Thyroid gland (tissue), 4 donors: Measurements from ENCODE around the gene CTAG1A. TPM values are rescaled to one million over a fixed set of nuclear protein-coding genes. Genes with fewer than 3 reads are reported as not detected.
"Not testable (repeated sequence)": the region's sequence is repeated elsewhere in the genome, so short reads cannot be mapped to it uniquely, and the experiment has no call there.

Experiments
- DNase-seq, 2 donors: peaks; one replicate each; pipeline ENCODE4 v3.0.0-alpha.2; 2019
- H3K27ac ChIP-seq, 3 donors: fragments of 200-600 bp; sonication (generic); 1 replicate in 2 of 3; 2 replicates in 1 of 3; pipeline ENCODE4 v1.5.1; 2016 to 2019; ENCODE audit warnings: mild to moderate bottlenecking in 1 of 3, moderate library complexity in 1 of 3
- H3K27me3 ChIP-seq: fragments of 200-600 bp; sonication (generic); one replicate; pipeline ENCODE4 v1.5.1; 2019
- H3K36me3 ChIP-seq, 2 donors: fragments of 200-600 bp; sonication (generic); one replicate each; pipeline ENCODE4 v1.5.1; 2016 to 2019
- H3K4me1 ChIP-seq, 2 donors: fragments of 200-600 bp; sonication (generic); one replicate each; pipeline ENCODE4 v1.5.1; 2017 to 2019
- H3K4me3 ChIP-seq, 3 donors: fragments of 200-600 bp; sonication (generic); replicated peaks in 1 of 3; 1 replicate in 2 of 3; 2 replicates in 1 of 3; pipeline ENCODE4 v1.5.1; 2016; ENCODE audit warnings: mild to moderate bottlenecking in 1 of 3
- H3K9me3 ChIP-seq: fragments of 200-600 bp; sonication (generic); one replicate; pipeline ENCODE4 v1.5.1; 2017
- CTCF ChIP-seq, 6 experiments: fragments of 200-600 bp in 3 of 6; fragments of 450-650 bp in 3 of 6; sonication (generic) in 3 of 6; IDR thresholded peaks; one replicate each; pipeline ENCODE4 v1.5.1; 2016 to 2019; ENCODE audit warnings: antibody characterized with exemption in 6 of 6, mild to moderate bottlenecking in 2 of 6, inconsistent platforms in 1 of 6, moderate library complexity in 1 of 6
- POLR2A ChIP-seq, 2 donors: fragments of 450-650 bp; IDR thresholded peaks; one replicate each; pipeline ENCODE4 v1.6.1; 2017; ENCODE audit warnings: antibody characterized with exemption in 2 of 2, mild to moderate bottlenecking in 2 of 2, moderate library complexity in 1 of 2
- WGBS, 2 donors: methylation state at CpG; one replicate each; pipeline ENCODE4 v1.1.5; 2017; 5-methylcytosine and 5-hydroxymethylcytosine counted together
- intact Hi-C: fragments of 100-400 bp; cut with DNase I; formaldehyde crosslinking; loops from one replicate; pipeline ENCODE4 v1.15.1; 2023
- total RNA-seq, 4 donors: library from RNA; depleted of rRNA; stranded (reverse); fragments of >200 nt; gene quantifications; one replicate each; pipeline ENCODE4 v1.2.3, GENCODE V29; 2016

CTAG1A gene
- total RNA-seq, 4 donors from 2014 or later: not detected

GRCh38 chrX:154573061-154573460 is 11.9 kb upstream of the CTAG1A start:
- not testable (repeated sequence) for DNase-seq
- WGBS, 2 donors: no CpG with 5 or more reads among the region's 10 CpGs

GRCh38 chrX:154575076-154575475 is 9.9 kb upstream of the CTAG1A start:
- H3K27ac ChIP-seq, intact Hi-C loops, DNase-seq, H3K9me3 ChIP-seq, H3K27me3 ChIP-seq, H3K36me3 ChIP-seq, H3K4me1 ChIP-seq, H3K4me3 ChIP-seq: not testable (repeated sequence)
- no CpG with 5 or more reads among the region's 5 CpGs for WGBS, 2 donors

More at GRCh38 chrX:154573061-154573460, 11.9 kb upstream of the CTAG1A start:
- H3K4me3 ChIP-seq, H3K4me1 ChIP-seq, H3K27ac ChIP-seq, H3K9me3 ChIP-seq, H3K27me3 ChIP-seq, H3K36me3 ChIP-seq, intact Hi-C loops: not testable (repeated sequence)

- H3K4me1 ChIP-seq, H3K27me3 ChIP-seq, H3K36me3 ChIP-seq, H3K4me3 ChIP-seq, DNase-seq, H3K9me3 ChIP-seq, H3K27ac ChIP-seq, intact Hi-C loops: not testable (repeated sequence)
- WGBS, 2 donors: no CpG with 5 or more reads among the region's 8 CpGs
Observed at GRCh38 chrX:154582994-154583393, 1.9 kb upstream of the CTAG1A start.

- DNase-seq, H3K27ac ChIP-seq, H3K9me3 ChIP-seq, intact Hi-C loops, H3K36me3 ChIP-seq, H3K4me3 ChIP-seq, H3K27me3 ChIP-seq, H3K4me1 ChIP-seq: not testable (repeated sequence)
- whole genome bisulfite sequencing, 2 donors: 53% methylated on average over 4 of the region's 13 CpGs; no CpG with 5 or more reads in 1 of the 2 donors
Observed at GRCh38 chrX:154590415-154590814, 5.5 kb downstream of the CTAG1A start.

GRCh38 chrX:154592505-154592904 is 7.6 kb downstream of the CTAG1A start:
- Histone ChIP-seq H3K4me3 (no peak overlapping the region), H3K4me1 (no peaks in the 10 kb centered on the region), H3K9me3 (no peaks in the 10 kb centered on the region), H3K36me3 (no peaks in the 10 kb centered on the region), H3K27me3 (no peaks in the 10 kb centered on the region), H3K27ac (no peak overlapping the region)
- 92 to 93% methylated on average over 5 of the region's 5 CpGs for WGBS, 2 donors
- no peak for DNase-seq
- intact Hi-C loops: no loop called here
- no peak for TF ChIP-seq CTCF (IDR thresholded peaks at IDR 0.05)
- TF ChIP-seq POLR2A (IDR thresholded peaks at IDR 0.05): no peak

- TF ChIP-seq POLR2A (IDR thresholded peaks at IDR 0.05): no peak
- TF ChIP-seq CTCF (IDR thresholded peaks at IDR 0.05): no peak
- 82 to 95% methylated on average over 3 to 5 of the region's 5 CpGs for WGBS, 2 donors
- H3K9me3 ChIP-seq: no peaks in the 10 kb centered on the region
- H3K4me3 ChIP-seq: no peak overlapping the region
- no peak for DNase-seq
- H3K27ac ChIP-seq: no peak overlapping the region
- H3K4me1 ChIP-seq: no peaks in the 10 kb centered on the region
- no peaks in the 10 kb centered on the region for H3K27me3 ChIP-seq
- H3K36me3 ChIP-seq: no peaks in the 10 kb centered on the region
- intact Hi-C loops: no loop called here
Observed at GRCh38 chrX:154593201-154593600, 8.3 kb downstream of the CTAG1A start.

- 83 to 93% methylated on average over 2 to 4 of the region's 4 CpGs for WGBS, 2 donors
Observed at GRCh38 chrX:154594491-154594890, 9.6 kb downstream of the CTAG1A start.

More at GRCh38 chrX:154594491-154594890, 9.6 kb downstream of the CTAG1A start:
- no peak overlapping the region for H3K27ac ChIP-seq
- no peaks in the 10 kb centered on the region for H3K9me3 ChIP-seq
- no peaks in the 10 kb centered on the region for H3K36me3 ChIP-seq
- no peak for DNase-seq
- no peaks in the 10 kb centered on the region for H3K4me1 ChIP-seq
- TF ChIP-seq CTCF (IDR thresholded peaks at IDR 0.05) (no peak), POLR2A (IDR thresholded peaks at IDR 0.05) (no peak)
- intact Hi-C loops: no loop called here
- H3K4me3 ChIP-seq: no peak overlapping the region
- H3K27me3 ChIP-seq: no peaks in the 10 kb centered on the region
